GM19467 (cell line): Measurements from ENCODE around the gene LRMDA.

Experiments
- ATAC-seq: cut with Tn5 transposase; IDR thresholded peaks from one replicate; pipeline ENCODE4 v1.9.1; 2021; ENCODE audit warnings: mild to moderate bottlenecking, moderate library complexity; ENCODE audit not compliant: unreplicated experiment

Gene LRMDA

GRCh38 chr10:76088008-76088407 lies 656.6 kb downstream of the LRMDA start:
- no peak for ATAC-seq

GRCh38 chr10:76088980-76089379 lies 657.6 kb downstream of the LRMDA start:
- ATAC-seq = no peak

GRCh38 chr10:76089556-76090180 lies 658.2 kb downstream of the LRMDA start:
- ATAC-seq = no peak

- no peak for ATAC-seq
Observed at GRCh38 chr10:76091926-76092325, 660.5 kb downstream of the LRMDA start.

- ATAC-seq = no peak
Observed at GRCh38 chr10:76106611-76107010, 675.2 kb downstream of the LRMDA start.

GRCh38 chr10:76108563-76109359 lies 677.3 kb downstream of the LRMDA start:
- no peak for ATAC-seq

GRCh38 chr10:76111404-76111803 lies 680.0 kb downstream of the LRMDA start:
- ATAC-seq = no peak

GRCh38 chr10:76111986-76112825 lies 680.8 kb downstream of the LRMDA start:
- no peak for ATAC-seq

- no peak for ATAC-seq
Observed at GRCh38 chr10:76112826-76113150, 681.4 kb downstream of the LRMDA start.

- no peak for ATAC-seq
Observed at GRCh38 chr10:76113952-76114351, 682.5 kb downstream of the LRMDA start.

- ATAC-seq = no peak
Observed at GRCh38 chr10:76114581-76115001, 683.2 kb downstream of the LRMDA start.

GRCh38 chr10:76115131-76115470 lies 683.7 kb downstream of the LRMDA start:
- ATAC-seq = no peak

GRCh38 chr10:76115471-76116155 lies 684.2 kb downstream of the LRMDA start:
- no peak for ATAC-seq

GRCh38 chr10:76116523-76116922 lies 685.1 kb downstream of the LRMDA start:
- ATAC-seq = no peak

- no peak for ATAC-seq
Observed at GRCh38 chr10:76117949-76118348, 686.5 kb downstream of the LRMDA start.

GRCh38 chr10:76119036-76119435 lies 687.6 kb downstream of the LRMDA start:
- no peak for ATAC-seq

- ATAC-seq = no peak
Observed at GRCh38 chr10:76119515-76119914, 688.1 kb downstream of the LRMDA start.

GRCh38 chr10:76122056-76122455 lies 690.6 kb downstream of the LRMDA start:
- no peak for ATAC-seq

- ATAC-seq = no peak
Observed at GRCh38 chr10:76124280-76124679, 692.9 kb downstream of the LRMDA start.

- ATAC-seq = no peak
Observed at GRCh38 chr10:76125900-76126299, 694.5 kb downstream of the LRMDA start.
